ENCODE results near the gene C1orf210.

Gene C1orf210

GRCh38 chr1:43313771-43314170 lies 28.4 kb upstream of the C1orf210 start:
- H3K4me3 ChIP-seq (ENCODE audit: low read length), result no peak overlapping the region
- no peak for DNase-seq (ENCODE audit: low read depth, low spot score)

- DNase-seq (ENCODE audit: low read depth, low spot score), result no peak
- H3K4me3 ChIP-seq (ENCODE audit: low read length), result no peak overlapping the region
Observed at GRCh38 chr1:43312663-43313515, 27.5 kb upstream of the C1orf210 start.

GRCh38 chr1:43312212-43312623 lies 26.8 kb upstream of the C1orf210 start:
- H3K4me3 ChIP-seq (ENCODE audit: low read length), result no peak overlapping the region
- DNase-seq (ENCODE audit: low read depth, low spot score), result no peak

- DNase-seq (ENCODE audit: low read depth, low spot score), result no peak
- no peak overlapping the region for H3K4me3 ChIP-seq (ENCODE audit: low read length)
Observed at GRCh38 chr1:43311521-43311920, 26.1 kb upstream of the C1orf210 start.

GRCh38 chr1:43309405-43310025 lies 24.1 kb upstream of the C1orf210 start:
- no peak for DNase-seq (ENCODE audit: low read depth, low spot score)
- no peak overlapping the region for H3K4me3 ChIP-seq (ENCODE audit: low read length)

- H3K4me3 ChIP-seq (ENCODE audit: low read length), result no peak overlapping the region
- DNase-seq (ENCODE audit: low read depth, low spot score), result no peak
Observed at GRCh38 chr1:43308635-43309404, 23.4 kb upstream of the C1orf210 start.

GRCh38 chr1:43307458-43308158 lies 22.2 kb upstream of the C1orf210 start:
- DNase-seq (ENCODE audit: low read depth, low spot score), result no peak
- no peak overlapping the region for H3K4me3 ChIP-seq (ENCODE audit: low read length)

GRCh38 chr1:43306688-43307457 lies 21.5 kb upstream of the C1orf210 start:
- no peak for DNase-seq (ENCODE audit: low read depth, low spot score)
- no peak overlapping the region for H3K4me3 ChIP-seq (ENCODE audit: low read length)

GRCh38 chr1:43305926-43306687 lies 20.7 kb upstream of the C1orf210 start:
- no peak for DNase-seq (ENCODE audit: low read depth, low spot score)
- H3K4me3 ChIP-seq (ENCODE audit: low read length), result no peak overlapping the region

- no peak overlapping the region for H3K4me3 ChIP-seq (ENCODE audit: low read length)
- DNase-seq (ENCODE audit: low read depth, low spot score), result no peak
Observed at GRCh38 chr1:43305461-43305860, 20.1 kb upstream of the C1orf210 start.

GRCh38 chr1:43304771-43305300 lies 19.5 kb upstream of the C1orf210 start:
- no peak overlapping the region for H3K4me3 ChIP-seq (ENCODE audit: low read length)

GRCh38 chr1:43304314-43304681 lies 18.9 kb upstream of the C1orf210 start:
- H3K4me3 ChIP-seq (ENCODE audit: low read length), result no peak overlapping the region
- no peak for DNase-seq (ENCODE audit: low read depth, low spot score)

More at GRCh38 chr1:43304771-43305300, 19.5 kb upstream of the C1orf210 start:
- no peak for DNase-seq (ENCODE audit: low read depth, low spot score)

GRCh38 chr1:43303471-43304313 lies 18.3 kb upstream of the C1orf210 start:
- no peak for DNase-seq (ENCODE audit: low read depth, low spot score)
- no peak overlapping the region for H3K4me3 ChIP-seq (ENCODE audit: low read length)

GRCh38 chr1:43302721-43303470 lies 17.5 kb upstream of the C1orf210 start:
- no peak for DNase-seq (ENCODE audit: low read depth, low spot score)
- no peak overlapping the region for H3K4me3 ChIP-seq (ENCODE audit: low read length)

GRCh38 chr1:43302201-43302600 lies 16.8 kb upstream of the C1orf210 start:
- no peak for DNase-seq (ENCODE audit: low read depth, low spot score)
- H3K4me3 ChIP-seq (ENCODE audit: low read length), result no peak overlapping the region

GRCh38 chr1:43300378-43301094 lies 15.2 kb upstream of the C1orf210 start, which contains the start of gene TIE1:
Gene TIE1, plus strand, starts transcription at chr1:43300982. Its CDS starts 90 bp downstream, at chr1:43301072.
- H3K4me3 ChIP-seq (ENCODE audit: low read length), result no peak within 1 kb of the TSS
- no peak for DNase-seq (ENCODE audit: low read depth, low spot score)

All from Jurkat, Clone E6-1 (cell line).